Upper lobe of left lung (tissue), 6 donors: ENCODE measurements around the gene UBAC2. TPM values are rescaled to one million over a fixed set of nuclear protein-coding genes. Genes with fewer than 3 reads are reported as not detected.

Experiments used
- ATAC-seq, 2 donors: fragments of 200-7000 bp; cut with Tn5 transposase; one replicate each; pipeline ENCODE4 v1.9.1; 2022; ENCODE audit warnings: mild to moderate bottlenecking in 2 of 2, moderate library complexity in 2 of 2; ENCODE audit not compliant: low FRiP score in 2 of 2
- DNase-seq, 2 donors: peaks; one replicate each; pipeline ENCODE4 v3.0.0-alpha.2; 2019 to 2020
- H3K27ac ChIP-seq, 4 donors: fragments of 200-600 bp; sonication (generic); one replicate each; pipeline ENCODE4 v1.5.1; 2016 to 2019
- H3K27me3 ChIP-seq, 4 donors: fragments of 200-600 bp; sonication (generic); one replicate each; pipeline ENCODE4 v1.5.1; 2017 to 2019
- H3K36me3 ChIP-seq, 4 donors: fragments of 200-600 bp; sonication (generic); one replicate each; pipeline ENCODE4 v1.5.1; 2016 to 2019
- H3K4me1 ChIP-seq, 4 donors: fragments of 200-600 bp; sonication (generic); one replicate each; pipeline ENCODE4 v1.5.1; 2018 to 2019
- H3K4me3 ChIP-seq, 4 donors: fragments of 200-600 bp; sonication (generic); one replicate each; pipeline ENCODE4 v1.5.1; 2017 to 2019; ENCODE audit warnings: mild to moderate bottlenecking in 2 of 4, moderate library complexity in 1 of 4
- H3K9me3 ChIP-seq, 4 donors: fragments of 200-600 bp; sonication (generic); one replicate each; pipeline ENCODE4 v1.5.1; 2018 to 2019
- EP300 ChIP-seq, 4 donors: sonication (generic); formaldehyde crosslinking; IDR thresholded peaks; one replicate each; pipeline ENCODE4 v1.5.1; 2017; ENCODE audit warnings: antibody characterized with exemption in 4 of 4, control low read depth in 2 of 4
- POLR2A ChIP-seq, 4 donors: fragments of 450-650 bp; IDR thresholded peaks; one replicate each; pipeline ENCODE4 v1.5.1; 2016 to 2017; ENCODE audit warnings: antibody characterized with exemption in 4 of 4, mild to moderate bottlenecking in 2 of 4
- POLR2AphosphoS5 ChIP-seq, 2 donors: sonication (generic); formaldehyde crosslinking; IDR thresholded peaks; one replicate each; pipeline ENCODE4 v1.5.1; 2017; ENCODE audit warnings: antibody characterized with exemption in 2 of 2
- whole genome bisulfite sequencing, 2 donors: methylation state at CpG; one replicate each; pipeline ENCODE4 v1.1.5; 2017 to 2018; 5-methylcytosine and 5-hydroxymethylcytosine counted together
- total RNA-seq, 6 donors: library from RNA; depleted of rRNA in 4 of 6; stranded (reverse); fragments of >200 nt in 4 of 6; gene quantifications; one replicate each; pipeline versions ENCODE4 v1.1.0 to v1.2.1, GENCODE V29; 2016 to 2021
- TF ChIP-seq, protein P1 (sequence below), 6 experiments: fragments of 450-650 bp in 4 of 6; fragments of 200-600 bp in 2 of 6; sonication (generic) in 2 of 6; IDR thresholded peaks; one replicate each; pipeline ENCODE4 v1.5.1; 2016 to 2019; ENCODE audit warnings: antibody characterized with exemption in 6 of 6
- donor health status: DM: no; HTN: no; CAD: no; lungs with moderate emphysema.
- donor health status: DM: no; HTN: yes; CAD: no; lungs with severe emphysema.

The UBAC2 gene, protein sequence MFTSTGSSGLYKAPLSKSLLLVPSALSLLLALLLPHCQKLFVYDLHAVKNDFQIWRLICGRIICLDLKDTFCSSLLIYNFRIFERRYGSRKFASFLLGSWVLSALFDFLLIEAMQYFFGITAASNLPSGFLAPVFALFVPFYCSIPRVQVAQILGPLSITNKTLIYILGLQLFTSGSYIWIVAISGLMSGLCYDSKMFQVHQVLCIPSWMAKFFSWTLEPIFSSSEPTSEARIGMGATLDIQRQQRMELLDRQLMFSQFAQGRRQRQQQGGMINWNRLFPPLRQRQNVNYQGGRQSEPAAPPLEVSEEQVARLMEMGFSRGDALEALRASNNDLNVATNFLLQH
- 10 to 100 TPM; 29.3 to 55.5 (median 47.7) TPM for total RNA-seq

DNA sequence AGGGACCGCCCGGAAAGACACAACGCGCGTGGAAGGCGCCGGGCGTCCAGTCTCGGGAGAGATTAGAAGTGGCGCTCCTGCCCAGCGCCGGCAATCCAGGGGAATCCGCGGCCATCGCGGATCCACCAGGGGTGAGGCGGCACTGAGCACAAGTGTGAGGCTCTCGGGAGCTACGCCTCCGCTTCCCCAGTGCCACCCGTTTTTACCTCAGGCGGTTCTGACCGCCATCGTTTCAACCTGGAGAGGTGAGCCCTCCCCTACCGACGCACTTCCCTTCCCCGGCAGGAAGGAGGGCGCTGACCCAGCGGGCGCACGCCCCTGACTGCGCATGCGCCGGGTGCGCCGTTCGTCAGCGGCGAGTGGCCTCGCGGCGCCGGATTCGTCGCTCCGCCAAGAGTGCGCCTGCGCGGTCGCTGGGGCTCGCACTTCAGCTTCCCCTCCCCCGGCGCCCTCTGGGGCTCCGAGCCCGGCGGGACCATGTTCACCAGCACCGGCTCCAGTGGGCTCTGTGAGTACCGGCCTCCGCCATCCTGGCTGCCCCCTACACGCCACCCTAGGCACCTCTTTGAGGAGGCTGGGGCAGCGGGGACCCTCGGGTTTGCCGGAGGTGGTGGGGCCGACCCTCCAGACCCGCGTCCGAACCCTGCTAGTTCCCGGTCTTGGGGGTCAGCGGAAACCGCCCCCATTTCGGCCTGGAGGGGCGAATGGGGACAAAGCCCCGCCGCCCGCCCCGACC lies at the start of gene UBAC2:
Gene UBAC2 (plus strand): TSS at position 423 of the 736 bp plus-strand sequence. CDS start 55 bp downstream, at position 478.
- H3K27me3 ChIP-seq = no peaks in the 10 kb centered on the region
- ATAC-seq (peak; percentile 94 to 97), DNase-seq (peak; percentile 95 to 100)
- WGBS, 2 donors = 0% methylated on average over 3 to 24 of the region's 76 CpGs
- H3K36me3 ChIP-seq = no peaks in the 10 kb centered on the region
- peak within 1 kb of the TSS; percentile 97 to 99 (median 98) for H3K27ac ChIP-seq
- peak within 1 kb of the TSS; percentile 85 to 98 (median 97) for H3K4me3 ChIP-seq
- TF ChIP-seq POLR2A (IDR thresholded peaks at IDR 0.05) (peak; percentile 75 to 98 (median 96)), EP300 (IDR thresholded peaks at IDR 0.05) (peak in 1 of 4 donors; percentile 66), POLR2AphosphoS5 (IDR thresholded peaks at IDR 0.05) (peak; percentile 97 to 99)
- TF ChIP-seq, protein P1, sequence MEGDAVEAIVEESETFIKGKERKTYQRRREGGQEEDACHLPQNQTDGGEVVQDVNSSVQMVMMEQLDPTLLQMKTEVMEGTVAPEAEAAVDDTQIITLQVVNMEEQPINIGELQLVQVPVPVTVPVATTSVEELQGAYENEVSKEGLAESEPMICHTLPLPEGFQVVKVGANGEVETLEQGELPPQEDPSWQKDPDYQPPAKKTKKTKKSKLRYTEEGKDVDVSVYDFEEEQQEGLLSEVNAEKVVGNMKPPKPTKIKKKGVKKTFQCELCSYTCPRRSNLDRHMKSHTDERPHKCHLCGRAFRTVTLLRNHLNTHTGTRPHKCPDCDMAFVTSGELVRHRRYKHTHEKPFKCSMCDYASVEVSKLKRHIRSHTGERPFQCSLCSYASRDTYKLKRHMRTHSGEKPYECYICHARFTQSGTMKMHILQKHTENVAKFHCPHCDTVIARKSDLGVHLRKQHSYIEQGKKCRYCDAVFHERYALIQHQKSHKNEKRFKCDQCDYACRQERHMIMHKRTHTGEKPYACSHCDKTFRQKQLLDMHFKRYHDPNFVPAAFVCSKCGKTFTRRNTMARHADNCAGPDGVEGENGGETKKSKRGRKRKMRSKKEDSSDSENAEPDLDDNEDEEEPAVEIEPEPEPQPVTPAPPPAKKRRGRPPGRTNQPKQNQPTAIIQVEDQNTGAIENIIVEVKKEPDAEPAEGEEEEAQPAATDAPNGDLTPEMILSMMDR (IDR thresholded peaks at IDR 0.05) = peak in 3 of 6 experiments; percentile 43 to 65 (median 55)
- H3K9me3 ChIP-seq = no peaks in the 10 kb centered on the region
- H3K4me1 ChIP-seq = peaks cover 11 to 45% (median 22%) of the 10 kb centered on the region in 4 donors

DNA sequence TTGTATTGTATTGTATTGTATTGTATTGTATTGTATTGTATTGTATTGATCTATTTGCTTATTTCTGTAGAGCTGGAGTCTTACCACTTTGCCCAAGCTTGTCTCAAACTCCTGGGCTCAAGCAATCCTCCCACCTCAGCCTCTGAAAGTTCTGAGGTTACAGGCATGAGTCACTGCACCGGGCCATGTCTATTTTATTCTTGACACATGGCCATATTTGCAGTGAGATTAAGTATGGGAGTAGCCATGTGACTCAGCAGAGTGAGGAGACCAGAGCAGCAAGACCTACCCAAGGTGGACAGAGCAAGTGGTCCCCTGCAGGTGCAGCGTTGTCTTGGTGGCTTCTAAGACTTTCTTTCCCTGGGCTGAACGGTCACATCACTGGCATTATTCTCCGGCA lies 49.1 kb upstream of the UBAC2 start:
- H3K27me3 ChIP-seq = no peaks in the 10 kb centered on the region
- no peak overlapping the region for H3K27ac ChIP-seq
- no peak overlapping the region for H3K4me3 ChIP-seq
- WGBS, 2 donors = 81 to 84% methylated on average over 4 of the region's 4 CpGs
- DNase-seq (no peak), ATAC-seq (no peak)
- no peaks in the 10 kb centered on the region for H3K4me1 ChIP-seq
- TF ChIP-seq EP300 (IDR thresholded peaks at IDR 0.05) (no peak), POLR2AphosphoS5 (IDR thresholded peaks at IDR 0.05) (no peak), POLR2A (IDR thresholded peaks at IDR 0.05) (no peak)
- TF ChIP-seq, protein P1 (IDR thresholded peaks at IDR 0.05) = no peak
- no peaks in the 10 kb centered on the region for H3K9me3 ChIP-seq
- no peaks in the 10 kb centered on the region for H3K36me3 ChIP-seq

DNA sequence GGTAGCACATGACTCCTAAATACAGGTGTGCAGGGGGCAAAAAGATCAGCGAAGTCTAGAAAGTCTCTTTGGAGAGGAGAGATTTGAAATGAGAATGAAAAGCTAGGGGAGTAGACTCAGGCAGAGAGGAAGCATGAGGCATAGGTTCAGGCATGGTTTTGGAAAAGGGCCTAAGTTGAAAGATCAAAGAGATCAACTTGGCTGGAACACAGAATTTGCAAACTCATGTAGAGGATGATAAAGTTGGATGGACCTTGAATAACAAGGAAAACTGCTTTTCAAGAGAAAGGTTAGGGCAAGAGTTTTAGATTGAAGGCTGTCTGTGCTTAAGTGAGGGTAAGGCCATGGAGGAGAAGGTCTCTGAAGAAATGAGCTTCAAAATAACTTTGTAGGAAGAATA lies 47.4 kb upstream of the UBAC2 start:
- no peak overlapping the region for H3K27ac ChIP-seq
- DNase-seq (no peak), ATAC-seq (no peak)
- WGBS, 2 donors = 84 to 88% methylated on average over 1 of the region's 1 CpG
- no peaks in the 10 kb centered on the region for H3K36me3 ChIP-seq
- H3K9me3 ChIP-seq = no peaks in the 10 kb centered on the region
- H3K27me3 ChIP-seq = no peaks in the 10 kb centered on the region
- no peaks in the 10 kb centered on the region for H3K4me1 ChIP-seq
- H3K4me3 ChIP-seq = no peak overlapping the region
- TF ChIP-seq, protein P1 (IDR thresholded peaks at IDR 0.05) = no peak
- TF ChIP-seq EP300 (IDR thresholded peaks at IDR 0.05) = no peak
- no peak for TF ChIP-seq POLR2A (IDR thresholded peaks at IDR 0.05)
- TF ChIP-seq POLR2AphosphoS5 (IDR thresholded peaks at IDR 0.05) = no peak

DNA sequence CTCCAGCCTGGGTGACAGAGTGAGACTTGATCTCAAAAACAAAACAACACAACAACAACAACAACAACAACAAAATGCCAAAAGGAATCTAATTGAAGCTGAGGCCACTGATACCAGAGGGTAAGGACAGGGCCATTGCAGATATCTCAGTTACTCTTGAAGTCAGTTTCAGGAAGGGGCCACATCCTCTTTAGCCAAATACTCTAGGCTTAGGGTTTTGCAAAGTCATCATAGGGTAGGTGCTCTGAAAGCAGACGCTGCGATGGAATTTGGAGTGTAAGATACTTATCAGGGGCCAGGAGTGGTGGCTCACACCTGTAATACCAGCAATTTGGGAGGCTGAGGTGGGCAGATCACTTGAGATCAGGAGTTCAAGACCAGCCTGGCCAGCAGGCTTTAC lies 46.6 kb upstream of the UBAC2 start:
- H3K9me3 ChIP-seq = no peaks in the 10 kb centered on the region
- no peak overlapping the region for H3K27ac ChIP-seq
- WGBS, 2 donors = 43 to 95% methylated on average over 2 of the region's 2 CpGs
- no peak for DNase-seq
- TF ChIP-seq POLR2AphosphoS5 (IDR thresholded peaks at IDR 0.05) (no peak), EP300 (IDR thresholded peaks at IDR 0.05) (no peak), POLR2A (IDR thresholded peaks at IDR 0.05) (no peak)
- TF ChIP-seq, protein P1 (IDR thresholded peaks at IDR 0.05) = no peak
- no peaks in the 10 kb centered on the region for H3K27me3 ChIP-seq
- no peak for ATAC-seq
- no peaks in the 10 kb centered on the region for H3K4me1 ChIP-seq
- H3K36me3 ChIP-seq = no peaks in the 10 kb centered on the region
- no peak overlapping the region for H3K4me3 ChIP-seq
